Skeletal muscle tissue (tissue), 4 donors: Measurements from ENCODE around the gene MARCHF10. TPM values are rescaled to one million over a fixed set of nuclear protein-coding genes. Genes with fewer than 3 reads are reported as not detected.

Experiments used
- H3K27ac ChIP-seq: one replicate; pipeline ENCODE4 v1.7.0; 2013; ENCODE audit warnings: mild to moderate bottlenecking, low read depth, low read length, inconsistent platforms
- H3K27me3 ChIP-seq, 3 donors: one replicate each; pipeline ENCODE4 v1.7.0; 2013; ENCODE audit warnings: low read length in 3 of 3; ENCODE audit not compliant: control insufficient read depth in 3 of 3, insufficient read depth in 3 of 3
- H3K36me3 ChIP-seq, 3 donors: one replicate each; pipeline ENCODE4 v1.7.0; 2013; ENCODE audit warnings: low read length in 3 of 3; ENCODE audit not compliant: control insufficient read depth in 3 of 3, insufficient read depth in 3 of 3
- H3K4me1 ChIP-seq, 3 donors: one replicate each; pipeline ENCODE4 v1.7.0; 2013; ENCODE audit warnings: low read length in 3 of 3, mild to moderate bottlenecking in 3 of 3; ENCODE audit not compliant: control insufficient read depth in 3 of 3, insufficient read depth in 3 of 3
- H3K4me3 ChIP-seq, 3 donors: one replicate each; pipeline ENCODE4 v1.7.0; 2013; ENCODE audit warnings: low read length in 3 of 3
- H3K9ac ChIP-seq, 3 donors: one replicate each; pipeline ENCODE4 v1.7.0; 2013; ENCODE audit warnings: low read length in 3 of 3, mild to moderate bottlenecking in 3 of 3, moderate library complexity in 2 of 3, low read depth in 1 of 3
- H3K9me3 ChIP-seq, 3 donors: one replicate each; pipeline ENCODE4 v1.7.0; 2013; ENCODE audit warnings: low read length in 3 of 3; ENCODE audit not compliant: control insufficient read depth in 3 of 3
- total RNA-seq: library from RNA; depleted of rRNA; stranded (reverse); fragments of >200 nt; gene quantifications from one replicate; pipeline ENCODE4 v1.2.3, GENCODE V29; 2014
- donor health status: Osteomylitis.

The MARCHF10 gene
- total RNA-seq, 1 donor from 2014 or later: not detected

DNA sequence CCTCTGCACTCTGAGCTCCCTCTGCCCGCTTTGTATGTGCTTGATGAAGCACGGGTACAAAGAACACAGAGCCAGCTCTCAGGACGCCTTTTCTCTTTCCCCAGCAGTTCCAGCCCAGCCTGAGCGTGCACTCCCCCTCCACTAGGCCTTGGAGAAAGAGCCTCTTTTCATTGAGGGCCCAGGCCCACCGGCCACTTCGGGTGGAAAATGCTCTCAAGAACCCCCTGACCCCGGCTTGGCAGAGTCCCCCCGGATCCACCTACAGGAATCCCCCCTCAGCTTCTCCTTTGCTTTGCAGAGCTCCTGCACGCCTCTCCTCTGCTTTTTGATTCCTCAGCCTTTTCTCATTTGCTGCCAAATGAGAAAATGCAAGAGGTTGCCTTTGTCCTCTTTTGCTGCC, 150.4 kb downstream of the MARCHF10 start:
- H3K9ac ChIP-seq: no peak overlapping the region
- no peak overlapping the region for H3K4me3 ChIP-seq
- H3K9me3 ChIP-seq: peaks cover 0 to 4% (median 3%) of the 10 kb centered on the region in 3 donors
- H3K36me3 ChIP-seq: no peaks in the 10 kb centered on the region
- peaks cover 19 to 21% (median 21%) of the 10 kb centered on the region in 3 donors for H3K4me1 ChIP-seq
- peaks cover 0 to 6% (median 0%) of the 10 kb centered on the region in 3 donors for H3K27me3 ChIP-seq
- H3K27ac ChIP-seq: no peak overlapping the region

DNA sequence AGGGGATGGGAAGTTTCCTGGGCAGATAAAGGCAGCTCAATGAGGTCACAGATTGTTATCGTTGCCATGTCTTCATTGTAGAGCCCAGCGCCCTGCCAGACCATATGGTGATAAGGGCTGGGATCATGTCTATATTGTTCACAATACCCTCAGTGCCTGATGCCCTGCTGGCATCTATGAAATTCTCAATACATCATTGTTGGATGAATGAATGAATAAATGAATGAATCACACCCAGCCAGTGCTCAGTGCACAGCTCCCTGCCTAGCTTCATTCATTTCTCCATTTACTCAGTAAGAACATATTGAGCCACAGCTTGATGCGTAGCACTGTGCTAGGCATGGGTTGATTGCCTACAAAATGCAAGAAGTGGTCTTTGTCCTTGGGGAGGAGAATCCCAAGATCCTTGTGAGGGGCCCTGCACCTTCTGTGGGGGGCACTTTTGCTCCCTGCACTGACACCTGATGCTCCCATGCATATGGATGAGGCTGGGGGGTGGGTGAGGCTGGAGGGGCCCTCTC, 150.9 kb downstream of the MARCHF10 start:
- H3K36me3 ChIP-seq: no peaks in the 10 kb centered on the region
- H3K4me1 ChIP-seq: peaks cover 23 to 25% (median 24%) of the 10 kb centered on the region in 3 donors
- H3K27ac ChIP-seq: no peak overlapping the region
- no peak overlapping the region for H3K4me3 ChIP-seq
- peaks cover 0 to 4% (median 3%) of the 10 kb centered on the region in 3 donors for H3K9me3 ChIP-seq
- H3K9ac ChIP-seq: no peak overlapping the region
- H3K27me3 ChIP-seq: peaks cover under 1 to 10% (median 2%) of the 10 kb centered on the region in 3 donors

DNA sequence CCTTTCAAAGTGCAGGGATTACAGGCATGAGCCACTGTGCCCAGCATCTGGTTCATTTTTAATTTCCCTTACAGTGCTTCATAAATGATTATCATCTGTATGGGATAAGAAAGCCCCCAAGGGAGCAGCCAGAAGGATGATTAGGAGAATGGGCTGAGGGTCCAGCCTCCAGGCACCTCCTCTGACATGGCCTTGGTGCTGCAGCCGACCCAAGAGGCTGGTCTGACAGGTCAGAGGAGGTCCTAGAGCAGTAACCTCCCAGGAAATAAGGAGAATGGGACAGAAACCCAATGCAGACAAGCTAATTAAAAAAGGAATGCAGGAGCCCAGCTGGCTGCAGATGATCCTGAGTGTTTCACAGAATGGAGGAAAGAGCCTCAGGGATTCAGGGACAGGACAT, 151.7 kb downstream of the MARCHF10 start:
- Histone ChIP-seq H3K27ac (no peak overlapping the region), H3K9ac (no peak overlapping the region), H3K27me3 (peaks cover 2 to 12% (median 5%) of the 10 kb centered on the region in 3 donors), H3K4me1 (peaks cover 26 to 27% (median 26%) of the 10 kb centered on the region in 3 donors), H3K4me3 (no peak overlapping the region), H3K9me3 (peaks cover 0 to 4% (median 3%) of the 10 kb centered on the region in 3 donors), H3K36me3 (no peaks in the 10 kb centered on the region)

DNA sequence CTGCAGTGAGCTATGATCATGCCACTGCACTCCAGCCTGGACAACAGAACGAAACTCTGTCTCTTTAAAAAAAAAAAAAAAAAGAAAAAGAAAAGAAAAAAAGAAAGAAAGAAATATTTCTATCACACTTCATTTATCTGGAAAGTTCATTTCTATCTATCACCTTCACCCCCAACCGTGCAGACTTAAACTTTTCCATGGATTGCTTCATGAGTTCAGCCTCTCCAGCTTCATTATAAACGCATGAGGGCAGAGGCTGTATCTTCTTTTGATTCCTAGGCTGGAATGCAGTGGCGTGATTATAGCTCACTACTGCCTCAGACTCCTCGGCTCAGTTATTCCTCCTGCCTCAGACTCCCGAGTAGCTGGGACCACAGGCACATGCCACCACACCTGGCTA, 152.5 kb downstream of the MARCHF10 start:
- Histone ChIP-seq H3K27me3 (peaks cover 2 to 12% (median 5%) of the 10 kb centered on the region in 3 donors), H3K9me3 (peaks cover 0 to under 1% (median 0%) of the 10 kb centered on the region in 3 donors), H3K4me1 (peaks cover 26 to 27% (median 26%) of the 10 kb centered on the region in 3 donors), H3K27ac (no peak overlapping the region), H3K36me3 (no peaks in the 10 kb centered on the region), H3K9ac (no peak overlapping the region), H3K4me3 (no peak overlapping the region)

DNA sequence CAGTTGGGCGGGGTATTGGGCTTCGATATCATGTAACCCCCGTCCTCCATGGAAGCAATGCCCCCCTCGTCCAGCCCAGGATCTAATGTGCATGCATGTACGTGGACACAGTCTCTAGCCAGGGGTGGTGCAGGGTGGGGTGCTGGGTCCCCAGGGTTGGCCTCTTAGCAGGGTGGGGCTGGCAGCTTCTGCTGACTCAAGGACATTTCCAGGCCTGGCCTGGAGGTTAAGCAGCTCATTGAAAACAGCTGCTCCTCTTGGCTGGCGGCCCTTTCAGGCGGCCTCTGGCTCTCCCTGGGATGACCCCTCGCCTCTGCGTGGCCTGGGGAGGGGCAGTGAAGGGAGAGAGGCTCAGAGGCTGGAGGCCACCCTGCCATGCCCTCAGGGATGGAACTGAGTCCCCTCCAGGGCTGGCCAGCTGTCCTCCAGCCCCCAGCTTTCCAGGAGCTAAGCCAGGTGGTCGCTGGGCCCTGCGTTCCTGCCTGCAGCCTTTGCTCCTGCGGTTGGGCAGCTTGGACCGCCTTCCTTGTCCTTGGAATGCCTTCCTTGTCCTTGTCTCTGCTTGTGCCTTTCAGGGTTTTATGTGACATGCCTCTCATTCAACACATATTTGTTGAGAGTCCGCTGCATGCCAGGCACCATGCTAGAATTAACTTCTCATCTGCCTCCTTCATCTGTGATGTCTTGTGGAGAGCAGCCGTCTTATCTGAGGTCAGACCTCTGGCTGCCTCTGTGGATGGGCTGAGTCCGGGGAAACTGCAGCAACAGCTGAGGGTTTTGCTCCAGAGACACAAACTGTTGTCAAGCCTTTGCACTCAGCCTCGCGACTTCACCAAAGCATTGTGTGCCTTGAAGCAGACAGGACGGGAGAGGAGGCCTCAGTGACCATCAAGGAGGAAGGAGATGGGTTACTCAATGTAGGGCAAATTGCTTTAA, 154.0 kb downstream of the MARCHF10 start:
- H3K4me1 ChIP-seq: peaks cover 26 to 29% (median 27%) of the 10 kb centered on the region in 3 donors
- no peaks in the 10 kb centered on the region for H3K9me3 ChIP-seq
- H3K27me3 ChIP-seq: peaks cover 2 to 12% (median 5%) of the 10 kb centered on the region in 3 donors
- peak overlapping the region in 2 of 3 donors; percentile 51 to 58 for H3K4me3 ChIP-seq
- no peaks in the 10 kb centered on the region for H3K36me3 ChIP-seq
- H3K27ac ChIP-seq: peak overlapping the region; percentile 28
- peak overlapping the region in 1 of 3 donors; percentile 33 for H3K9ac ChIP-seq

DNA sequence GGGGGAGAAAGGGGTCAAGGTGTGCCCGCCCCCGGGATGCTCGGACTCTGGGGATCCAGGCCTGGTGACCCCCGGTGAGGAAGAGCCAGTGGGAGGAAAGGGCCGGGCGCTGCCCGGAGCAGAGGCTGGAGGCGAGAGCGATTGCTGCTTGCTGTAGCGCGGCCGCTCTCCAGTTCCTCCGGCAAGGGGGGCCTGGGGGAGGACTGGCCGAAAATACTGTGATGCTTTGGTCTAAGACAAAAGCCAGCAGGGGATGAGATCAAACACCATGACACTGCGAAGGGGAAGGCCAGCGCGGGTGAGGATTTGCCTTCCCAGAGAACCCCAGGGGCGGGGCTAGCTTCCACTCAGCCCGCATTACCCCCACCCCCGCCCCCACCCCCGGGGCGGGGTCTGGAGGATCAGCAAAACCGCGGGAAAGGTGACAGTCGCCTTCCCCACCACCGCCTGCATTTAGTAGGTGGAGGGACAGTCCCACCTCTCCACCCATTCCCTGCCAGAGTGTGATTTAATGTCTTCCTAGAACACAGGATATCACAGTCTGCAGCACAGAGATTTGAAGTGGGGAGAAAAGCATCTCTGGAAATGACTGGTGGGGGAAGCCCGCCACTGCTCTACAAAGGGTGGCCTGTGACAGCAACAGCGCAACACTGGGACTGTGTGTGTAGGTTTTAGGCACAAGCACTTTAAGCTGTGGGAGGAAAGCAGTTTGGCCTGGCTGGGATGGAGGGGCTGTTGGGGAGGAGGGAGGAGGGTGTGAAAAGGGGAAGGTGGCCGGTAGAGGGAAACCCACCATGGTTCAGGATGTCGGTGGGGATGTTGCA, 154.9 kb downstream of the MARCHF10 start:
- peaks cover 33 to 34% (median 33%) of the 10 kb centered on the region in 3 donors for H3K4me1 ChIP-seq
- no peaks in the 10 kb centered on the region for H3K9me3 ChIP-seq
- H3K9ac ChIP-seq: peak overlapping the region; percentile 33 to 50 (median 45)
- peak overlapping the region; percentile 54 to 58 (median 54) for H3K4me3 ChIP-seq
- peaks cover 2 to 12% (median 5%) of the 10 kb centered on the region in 3 donors for H3K27me3 ChIP-seq
- H3K27ac ChIP-seq: peak overlapping the region; percentile 66
- H3K36me3 ChIP-seq: no peaks in the 10 kb centered on the region

DNA sequence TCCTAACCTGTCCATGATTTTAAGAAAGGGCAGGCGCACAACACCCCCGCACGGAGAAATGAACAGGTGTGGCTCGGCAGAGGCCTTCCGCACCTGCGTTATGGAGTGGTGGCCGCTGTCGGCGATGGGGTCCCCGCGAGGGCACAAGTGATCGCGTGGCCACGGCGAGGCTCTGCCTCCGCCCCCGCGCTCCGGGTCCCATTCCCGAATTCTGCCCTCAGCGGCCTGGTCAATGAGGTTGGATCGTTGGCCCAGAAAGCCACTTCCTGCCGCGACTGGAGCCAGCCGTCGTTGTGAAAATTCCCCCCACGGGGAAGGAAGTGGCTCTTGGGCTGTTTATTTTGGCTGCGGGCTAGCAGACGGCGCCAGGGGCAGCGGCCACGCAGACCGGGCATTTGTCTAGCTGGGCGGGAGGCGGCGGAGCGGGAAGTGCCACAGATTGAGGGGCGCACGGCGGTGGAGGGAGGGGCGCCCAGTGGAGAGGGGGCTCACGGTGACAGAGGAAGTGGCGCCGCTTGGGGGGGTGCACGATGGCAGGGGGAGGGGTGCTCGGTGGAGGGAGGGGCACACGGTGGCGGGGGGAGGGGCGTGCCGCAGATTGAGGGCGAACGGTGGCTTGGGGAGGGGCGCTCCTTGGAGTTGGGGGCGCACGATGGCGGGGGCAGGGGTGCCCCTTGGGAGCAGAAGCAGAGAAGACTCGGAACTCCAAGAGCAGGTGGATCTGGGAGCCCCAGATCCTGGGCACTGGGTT, 155.7 kb downstream of the MARCHF10 start:
- peak overlapping the region; percentile 43 to 50 (median 45) for H3K9ac ChIP-seq
- H3K4me1 ChIP-seq: peaks cover 34 to 35% (median 34%) of the 10 kb centered on the region in 3 donors
- H3K27me3 ChIP-seq: peaks cover 2 to 12% (median 5%) of the 10 kb centered on the region in 3 donors
- no peaks in the 10 kb centered on the region for H3K9me3 ChIP-seq
- no peaks in the 10 kb centered on the region for H3K36me3 ChIP-seq
- H3K4me3 ChIP-seq: peak overlapping the region; percentile 54 to 64 (median 54)
- H3K27ac ChIP-seq: peak overlapping the region; percentile 66
